ENCODE measurements around the gene CAMK1.

Gene CAMK1

DNA sequence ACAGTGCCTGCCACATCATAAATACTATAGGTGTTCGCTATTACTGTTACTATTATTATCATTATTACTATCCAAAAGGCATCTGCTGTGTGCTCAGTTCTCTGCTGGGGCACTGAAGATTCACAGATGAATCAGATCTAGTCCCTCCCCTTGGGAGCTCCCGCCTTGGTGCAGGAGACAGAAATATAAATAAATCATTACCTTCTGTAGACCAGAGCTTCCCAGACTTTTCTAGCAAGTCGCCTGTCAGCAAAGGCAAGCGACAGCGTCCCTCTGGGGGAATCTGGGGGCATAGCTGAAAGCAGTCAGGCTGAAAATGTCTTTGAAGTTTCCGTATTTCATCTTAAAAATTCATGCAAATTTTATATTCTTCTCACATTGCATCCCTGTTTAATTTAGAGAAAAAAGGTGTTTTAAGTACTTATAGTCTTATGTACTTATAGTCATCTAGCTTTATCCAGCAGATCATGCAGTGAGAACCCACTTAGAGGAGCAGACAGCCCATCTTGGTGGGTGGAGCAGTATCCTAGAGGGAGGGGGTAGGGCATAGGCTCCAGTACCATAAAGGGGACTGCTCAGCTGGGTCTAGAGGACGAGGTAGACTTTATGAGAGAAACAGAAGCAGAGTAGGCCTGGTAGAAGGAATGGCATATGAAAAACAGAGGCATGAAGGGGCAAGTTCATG is 48.6 kb downstream of the CAMK1 start:
- Histone ChIP-seq H3K27me3 (ENCODE audit: control insufficient read depth, insufficient read depth, low read length) (no peaks in the 10 kb centered on the region), H2AFZ (no peak overlapping the region), H3K9ac (no peak overlapping the region)

DNA sequence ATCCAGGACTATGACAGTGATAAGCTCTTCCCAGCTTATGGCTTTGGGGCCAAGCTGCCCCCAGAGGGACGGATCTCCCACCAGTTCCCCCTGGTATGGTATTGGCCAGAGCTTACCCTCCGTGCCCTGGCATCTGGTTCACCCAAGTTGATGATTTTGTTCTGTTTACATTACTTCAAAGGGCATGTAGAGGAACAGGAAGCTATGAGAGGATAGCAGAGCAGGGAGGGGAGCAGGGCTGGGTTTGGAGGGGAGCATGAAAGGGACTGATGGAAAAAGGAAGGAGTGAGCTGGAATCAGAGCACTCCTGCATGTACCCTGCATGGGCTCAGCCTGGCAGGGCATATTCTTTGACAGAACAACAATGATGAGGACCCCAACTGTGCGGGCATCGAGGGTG is 51.6 kb downstream of the CAMK1 start:
- no peaks in the 10 kb centered on the region for H3K4me1 ChIP-seq
- H3K4me2 ChIP-seq (ENCODE audit: low read length): no peak overlapping the region
- H2AFZ ChIP-seq: no peak overlapping the region
- H3K36me3 ChIP-seq (ENCODE audit: control insufficient read depth, insufficient read depth, low read length): no peaks in the 10 kb centered on the region
- no peak overlapping the region for H3K4me3 ChIP-seq (ENCODE audit: low read depth, low read length)
- H3K9me3 ChIP-seq (ENCODE audit: control insufficient read depth, low read length): no peaks in the 10 kb centered on the region
- H3K27ac ChIP-seq: no peak overlapping the region
- H3K27me3 ChIP-seq (ENCODE audit: control insufficient read depth, insufficient read depth, low read length): no peaks in the 10 kb centered on the region
- TF ChIP-seq, protein P1, sequence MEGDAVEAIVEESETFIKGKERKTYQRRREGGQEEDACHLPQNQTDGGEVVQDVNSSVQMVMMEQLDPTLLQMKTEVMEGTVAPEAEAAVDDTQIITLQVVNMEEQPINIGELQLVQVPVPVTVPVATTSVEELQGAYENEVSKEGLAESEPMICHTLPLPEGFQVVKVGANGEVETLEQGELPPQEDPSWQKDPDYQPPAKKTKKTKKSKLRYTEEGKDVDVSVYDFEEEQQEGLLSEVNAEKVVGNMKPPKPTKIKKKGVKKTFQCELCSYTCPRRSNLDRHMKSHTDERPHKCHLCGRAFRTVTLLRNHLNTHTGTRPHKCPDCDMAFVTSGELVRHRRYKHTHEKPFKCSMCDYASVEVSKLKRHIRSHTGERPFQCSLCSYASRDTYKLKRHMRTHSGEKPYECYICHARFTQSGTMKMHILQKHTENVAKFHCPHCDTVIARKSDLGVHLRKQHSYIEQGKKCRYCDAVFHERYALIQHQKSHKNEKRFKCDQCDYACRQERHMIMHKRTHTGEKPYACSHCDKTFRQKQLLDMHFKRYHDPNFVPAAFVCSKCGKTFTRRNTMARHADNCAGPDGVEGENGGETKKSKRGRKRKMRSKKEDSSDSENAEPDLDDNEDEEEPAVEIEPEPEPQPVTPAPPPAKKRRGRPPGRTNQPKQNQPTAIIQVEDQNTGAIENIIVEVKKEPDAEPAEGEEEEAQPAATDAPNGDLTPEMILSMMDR (IDR thresholded peaks at IDR 0.05): no peak
- H3K9ac ChIP-seq: no peak overlapping the region
- H3K79me2 ChIP-seq: no peaks in the 10 kb centered on the region

More for the DNA sequence above, 48.6 kb downstream of the CAMK1 start:
- H3K27ac ChIP-seq: no peak overlapping the region
- H3K4me3 ChIP-seq (ENCODE audit: low read depth, low read length): no peak overlapping the region
- TF ChIP-seq, protein P1 (IDR thresholded peaks at IDR 0.05): no peak
- H3K4me2 ChIP-seq (ENCODE audit: low read length): no peak overlapping the region
- no peaks in the 10 kb centered on the region for H3K4me1 ChIP-seq
- H3K79me2 ChIP-seq: no peaks in the 10 kb centered on the region
- H3K36me3 ChIP-seq (ENCODE audit: control insufficient read depth, insufficient read depth, low read length): no peaks in the 10 kb centered on the region
- H3K9me3 ChIP-seq (ENCODE audit: control insufficient read depth, low read length): no peaks in the 10 kb centered on the region

DNA sequence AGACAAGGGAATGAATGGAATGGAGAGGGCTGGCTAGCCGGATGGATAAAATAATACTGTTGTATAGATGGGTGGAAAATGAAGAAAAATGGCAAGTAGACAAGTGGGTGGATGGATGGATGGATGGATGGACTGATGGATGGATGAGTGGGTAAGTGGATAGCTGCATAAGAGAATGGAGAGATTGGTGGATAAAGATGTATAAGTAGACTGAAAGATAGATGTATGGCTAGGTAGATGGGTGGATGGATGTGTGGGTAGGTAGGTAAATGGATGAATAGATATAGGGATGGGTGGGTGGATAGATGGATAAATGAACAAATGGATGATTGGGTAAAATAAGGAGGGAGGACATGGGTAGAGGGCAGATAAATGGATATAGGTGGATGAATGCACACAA is 52.2 kb downstream of the CAMK1 start:
- no peak overlapping the region for H3K27ac ChIP-seq
- no peak overlapping the region for H3K4me3 ChIP-seq (ENCODE audit: low read depth, low read length)
- TF ChIP-seq, protein P1 (IDR thresholded peaks at IDR 0.05): no peak
- no peaks in the 10 kb centered on the region for H3K36me3 ChIP-seq (ENCODE audit: control insufficient read depth, insufficient read depth, low read length)
- no peaks in the 10 kb centered on the region for H3K9me3 ChIP-seq (ENCODE audit: control insufficient read depth, low read length)
- H3K79me2 ChIP-seq: no peaks in the 10 kb centered on the region
- no peak overlapping the region for H3K4me2 ChIP-seq (ENCODE audit: low read length)
- no peak overlapping the region for H2AFZ ChIP-seq
- no peak overlapping the region for H3K9ac ChIP-seq
- no peaks in the 10 kb centered on the region for H3K27me3 ChIP-seq (ENCODE audit: control insufficient read depth, insufficient read depth, low read length)
- H3K4me1 ChIP-seq: no peaks in the 10 kb centered on the region

DNA sequence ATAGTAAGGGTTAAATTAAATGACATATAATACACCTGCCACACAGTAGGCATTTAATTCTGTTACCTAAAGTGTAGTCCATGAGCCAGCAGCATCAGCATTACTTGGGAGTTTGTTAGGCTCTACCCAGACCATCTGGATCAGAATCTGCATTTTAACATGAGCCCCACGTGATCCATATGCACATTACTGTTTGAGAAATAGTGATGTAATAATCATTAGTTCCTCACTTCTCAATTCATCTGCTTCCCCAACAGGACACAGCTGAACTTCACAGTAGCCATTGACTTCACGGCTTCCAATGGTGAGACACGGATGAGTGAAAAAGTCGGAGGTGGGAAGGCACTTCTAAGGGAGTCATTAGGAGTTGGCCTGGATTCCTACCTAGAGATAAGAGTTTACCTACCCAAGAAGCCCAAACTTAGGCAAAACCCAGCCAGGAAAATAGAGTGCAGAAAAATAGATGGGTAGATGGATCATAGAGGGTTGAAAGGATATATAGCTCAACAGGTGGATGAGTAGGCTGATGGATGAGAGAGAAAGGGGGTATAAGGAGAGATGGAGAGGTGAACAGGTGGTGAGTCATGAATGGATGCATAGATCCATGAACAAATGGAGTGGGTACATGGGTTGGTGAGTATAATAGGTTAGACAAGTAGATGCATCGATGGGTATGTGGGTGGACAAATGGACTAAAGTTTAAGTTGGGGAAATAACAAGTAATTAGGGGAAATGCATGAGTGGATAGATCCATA is 52.8 kb downstream of the CAMK1 start:
- Histone ChIP-seq H3K36me3 (ENCODE audit: control insufficient read depth, insufficient read depth, low read length) (no peaks in the 10 kb centered on the region), H3K4me1 (no peaks in the 10 kb centered on the region), H2AFZ (no peak overlapping the region), H3K4me3 (ENCODE audit: low read depth, low read length) (no peak overlapping the region), H3K27me3 (ENCODE audit: control insufficient read depth, insufficient read depth, low read length) (no peaks in the 10 kb centered on the region), H3K9me3 (ENCODE audit: control insufficient read depth, low read length) (no peaks in the 10 kb centered on the region), H3K27ac (no peak overlapping the region), H3K79me2 (no peaks in the 10 kb centered on the region), H3K9ac (no peak overlapping the region), H3K4me2 (ENCODE audit: low read length) (no peak overlapping the region)
- TF ChIP-seq, protein P1 (IDR thresholded peaks at IDR 0.05): no peak

Data from parathyroid adenoma (tissue), 2 donors.